Hepatocyte (in vitro differentiated cells): Measurements from ENCODE around the gene MYEF2. TPM values are rescaled to one million over a fixed set of nuclear protein-coding genes. Genes with fewer than 3 reads are reported as not detected.

ENCODE experiments used
- DNase-seq: peaks from one replicate; pipeline ENCODE4 v3.0.0-alpha.2; 2016; ENCODE audit warnings: low spot score
- H2AFZ ChIP-seq: fragments of 200-600 bp; sonication (generic); 2 replicates; pipeline ENCODE4 v1.6.0; 2016; ENCODE audit warnings: antibody characterized with exemption, mild to moderate bottlenecking
- H3K27ac ChIP-seq: fragments of 200-600 bp; sonication (generic); 2 replicates; pipeline ENCODE4 v1.5.1; 2016; ENCODE audit warnings: mild to moderate bottlenecking
- H3K27me3 ChIP-seq: fragments of 200-600 bp; sonication (generic); 2 replicates; pipeline ENCODE4 v1.6.1; 2016
- H3K36me3 ChIP-seq: fragments of 200-600 bp; sonication (generic); replicated peaks from 2 replicates; pipeline ENCODE4 v1.5.1; 2016; ENCODE audit warnings: low read depth; ENCODE audit not compliant: insufficient read depth
- H3K4me1 ChIP-seq: fragments of 200-600 bp; sonication (generic); 2 replicates; pipeline ENCODE4 v1.5.1; 2016; ENCODE audit warnings: mild to moderate bottlenecking, moderate library complexity; ENCODE audit not compliant: insufficient read depth
- H3K4me2 ChIP-seq: fragments of 200-600 bp; sonication (generic); 2 replicates; pipeline ENCODE4 v1.6.0; 2016
- H3K4me3 ChIP-seq: fragments of 200-600 bp; sonication (generic); 2 replicates; pipeline ENCODE4 v1.5.1; 2016; ENCODE audit warnings: mild to moderate bottlenecking
- H3K79me2 ChIP-seq: fragments of 200-600 bp; sonication (generic); 2 replicates; pipeline ENCODE4 v1.6.0; 2017; ENCODE audit warnings: mild to moderate bottlenecking
- H3K9me2 ChIP-seq: fragments of 200-600 bp; sonication (generic); replicated peaks from 2 replicates; pipeline ENCODE4 v1.6.0; 2017; ENCODE audit warnings: mild to moderate bottlenecking; ENCODE audit not compliant: insufficient read depth
- H3K9me3 ChIP-seq: fragments of 200-600 bp; sonication (generic); 2 replicates; pipeline ENCODE4 v1.5.1; 2016; ENCODE audit warnings: low read depth, mild to moderate bottlenecking
- H4K20me1 ChIP-seq: fragments of 200-600 bp; sonication (generic); 2 replicates; pipeline ENCODE4 v1.6.0; 2016; ENCODE audit warnings: mild to moderate bottlenecking; ENCODE audit not compliant: insufficient read depth, poor library complexity, severe bottlenecking
- CTCF ChIP-seq: fragments of 200-600 bp; sonication (generic); IDR thresholded peaks from 2 replicates; pipeline ENCODE4 v1.5.1; 2016; ENCODE audit warnings: antibody characterized with exemption, mild to moderate bottlenecking; ENCODE audit not compliant: poor library complexity
- EZH2 ChIP-seq: fragments of 200-600 bp; sonication (generic); IDR thresholded peaks from 2 replicates; pipeline ENCODE4 v1.6.1; 2016; ENCODE audit warnings: antibody characterized with exemption, mild to moderate bottlenecking, borderline replicate concordance
- EZH2phosphoT487 ChIP-seq: fragments of 200-600 bp; sonication (generic); IDR thresholded peaks from one replicate; pipeline ENCODE4 v1.6.1; 2018; ENCODE audit warnings: antibody characterized with exemption, mild to moderate bottlenecking, low read depth, moderate library complexity; ENCODE audit not compliant: unreplicated experiment, severe bottlenecking
- WGBS: methylation state at CpG from one replicate; pipeline ENCODE4 v1.1.6; 2016; ENCODE audit warnings: low lambda C conversion rate; ENCODE audit errors: missing lambda C conversion rate; 5-methylcytosine and 5-hydroxymethylcytosine counted together
- polyA plus RNA-seq: library from polyadenylated mRNA; unstranded; fragments of >200 nt; fragmentation: Nextera tagmentation; extraction: Ambion mirVana; gene quantifications from 2 replicates; pipeline ENCODE4 v1.2.1, GENCODE V29; 2016
- total RNA-seq: library from RNA; depleted of rRNA; stranded (reverse); fragments of >200 nt; gene quantifications from 2 replicates; pipeline ENCODE4 v1.2.3, GENCODE V29; 2014

The MYEF2 gene
- total and polyA plus RNA-seq, 2 experiments from 2014 or later = 10.6 to 16.2 TPM

DNA sequence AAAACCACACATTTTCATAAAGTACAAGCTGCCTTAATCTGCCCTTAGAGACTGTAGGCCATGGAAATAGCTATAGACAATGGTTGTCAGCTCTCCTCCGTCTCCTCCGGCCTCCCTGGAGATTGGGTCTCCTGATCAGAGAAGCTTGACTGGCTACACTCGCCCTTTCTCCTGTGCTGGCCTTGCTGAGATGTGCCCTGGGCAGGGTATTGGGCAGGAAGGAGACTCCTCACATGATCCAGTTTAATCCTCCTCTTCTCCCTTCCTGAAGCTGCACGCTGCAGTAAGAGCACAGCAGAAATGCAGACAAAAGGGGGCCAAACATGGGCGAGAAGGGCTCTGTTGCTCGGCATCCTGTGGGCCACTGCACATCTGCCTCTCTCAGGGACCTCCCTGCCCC is 57.4 kb downstream of the MYEF2 start, which contains the start of gene SLC24A5:
Gene SLC24A5, plus strand, starts transcription at position 246 of the 400 bp plus-strand sequence. Its CDS starts 55 bp downstream, at position 301.
- H3K9me3 ChIP-seq = no peaks in the 10 kb centered on the region
- no peak for DNase-seq
- no peak within 1 kb of the TSS for H3K27ac ChIP-seq
- no peak within 1 kb of the TSS for H2AFZ ChIP-seq
- 86% methylated on average over 6 of the region's 6 CpGs for whole genome bisulfite sequencing
- no peak for TF ChIP-seq EZH2
- TF ChIP-seq EZH2phosphoT487 = no peak
- H3K4me2 ChIP-seq = no peak within 1 kb of the TSS
- peaks cover 7% of the 10 kb centered on the region for H3K27me3 ChIP-seq
- H3K9me2 ChIP-seq = no peaks in the 10 kb centered on the region
- H3K4me3 ChIP-seq = no peak within 1 kb of the TSS
- no peaks in the 10 kb centered on the region for H4K20me1 ChIP-seq
- no peaks in the 10 kb centered on the region for H3K36me3 ChIP-seq
- H3K4me1 ChIP-seq = no peaks in the 10 kb centered on the region
- H3K79me2 ChIP-seq = no peaks in the 10 kb centered on the region

- Histone ChIP-seq H3K79me2 (no peaks in the 10 kb centered on the region), H3K9me3 (no peaks in the 10 kb centered on the region), H3K27ac (no peak overlapping the region), H3K4me3 (no peak overlapping the region), H3K27me3 (peaks cover 7% of the 10 kb centered on the region), H3K4me2 (no peak overlapping the region), H2AFZ (no peak overlapping the region), H3K9me2 (no peaks in the 10 kb centered on the region), H3K4me1 (no peaks in the 10 kb centered on the region), H4K20me1 (no peaks in the 10 kb centered on the region), H3K36me3 (no peaks in the 10 kb centered on the region)
- TF ChIP-seq EZH2phosphoT487 (no peak), EZH2 (no peak), CTCF (no peak)
- 70% methylated on average over 5 of the region's 5 CpGs for WGBS
- no peak for DNase-seq
Observed at GRCh38 chr15:48119277-48119676, 58.8 kb downstream of the MYEF2 start.

DNA sequence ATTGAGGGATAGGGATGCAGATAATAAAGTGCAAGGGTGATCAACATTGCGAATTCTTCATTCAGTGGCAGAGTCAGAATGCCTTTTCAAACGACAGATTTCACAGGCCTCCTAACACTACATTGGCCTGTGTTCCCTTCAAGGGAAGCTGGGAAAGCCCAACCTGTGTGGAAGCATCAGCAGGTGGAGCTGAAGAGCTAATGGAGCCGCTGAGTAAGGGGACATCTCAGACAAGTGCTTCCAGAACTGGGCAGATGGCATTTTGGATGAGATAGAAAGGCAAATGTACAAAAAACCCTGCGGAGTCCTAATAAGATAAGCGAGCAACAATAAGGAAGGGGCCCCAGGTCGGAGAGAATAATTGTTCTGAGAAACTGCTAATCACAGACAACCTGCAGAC is 65.9 kb downstream of the MYEF2 start:
- Histone ChIP-seq H3K4me3 (no peak overlapping the region), H3K27ac (no peak overlapping the region), H3K4me1 (no peaks in the 10 kb centered on the region), H2AFZ (no peak overlapping the region), H3K27me3 (no peaks in the 10 kb centered on the region), H3K9me2 (no peaks in the 10 kb centered on the region), H3K79me2 (no peaks in the 10 kb centered on the region), H3K36me3 (no peaks in the 10 kb centered on the region), H3K9me3 (no peaks in the 10 kb centered on the region), H3K4me2 (no peak overlapping the region), H4K20me1 (no peaks in the 10 kb centered on the region)
- TF ChIP-seq CTCF (peak; percentile 52), EZH2phosphoT487 (no peak)
- WGBS = 20% methylated on average over 6 of the region's 6 CpGs
- DNase-seq = peak; percentile 46

GRCh38 chr15:48109856-48110531 is 68.1 kb downstream of the MYEF2 start:
- Histone ChIP-seq H3K4me3 (no peak overlapping the region), H4K20me1 (no peaks in the 10 kb centered on the region), H2AFZ (no peak overlapping the region), H3K9me2 (no peaks in the 10 kb centered on the region), H3K27ac (no peak overlapping the region), H3K4me2 (no peak overlapping the region), H3K4me1 (no peaks in the 10 kb centered on the region), H3K9me3 (no peaks in the 10 kb centered on the region), H3K79me2 (no peaks in the 10 kb centered on the region), H3K36me3 (no peaks in the 10 kb centered on the region), H3K27me3 (peaks cover 5% of the 10 kb centered on the region)
- 86% methylated on average over 5 of the region's 5 CpGs for WGBS
- TF ChIP-seq EZH2 (no peak), CTCF (no peak), EZH2phosphoT487 (no peak)
- DNase-seq = no peak
